Mammary epithelial cell (primary cell): ENCODE measurements around the gene SPOCD1.

ENCODE experiments used
- EZH2 ChIP-seq: IDR thresholded peaks from 2 replicates; pipeline ENCODE4 v1.6.1; 2012; ENCODE audit warnings: low read length, inconsistent platforms, borderline replicate concordance
- TF ChIP-seq, protein P1 (sequence below), 2 donors: IDR thresholded peaks in 1 of 2; conservative IDR thresholded peaks in 1 of 2; 2 replicates each; pipeline ENCODE4 v1.5.1; 2011 to 2012; ENCODE audit warnings: inconsistent platforms in 2 of 2, low read length in 2 of 2, mild to moderate bottlenecking in 2 of 2, control low read depth in 1 of 2, low read depth in 1 of 2; ENCODE audit not compliant: insufficient read depth in 1 of 2; ENCODE audit errors: extremely low read depth in 1 of 2

DNA sequence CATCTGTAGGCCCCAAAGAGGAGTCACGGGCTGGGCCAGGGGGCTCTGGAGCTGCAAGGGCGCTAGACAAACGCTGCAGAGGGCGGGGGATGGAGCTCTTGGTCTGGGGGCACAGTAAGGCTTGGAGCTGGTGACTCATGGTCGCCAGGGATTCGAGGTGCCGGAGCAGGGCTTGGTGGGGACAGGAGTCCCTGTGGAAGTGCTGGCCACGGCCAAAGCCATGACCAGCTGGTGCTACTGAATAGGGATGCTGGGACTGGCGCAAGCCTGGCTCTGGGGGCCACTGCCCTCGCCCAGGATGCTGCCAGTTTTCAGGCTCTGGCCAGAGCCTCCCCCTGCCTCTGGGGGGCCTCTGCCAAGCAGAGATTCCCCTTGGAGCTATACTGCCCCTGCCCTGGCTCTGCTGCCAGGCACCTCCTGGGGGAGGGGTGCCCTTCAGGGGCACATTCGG is 25.2 kb downstream of the SPOCD1 start:
- no peak for TF ChIP-seq EZH2
- TF ChIP-seq, protein P1, sequence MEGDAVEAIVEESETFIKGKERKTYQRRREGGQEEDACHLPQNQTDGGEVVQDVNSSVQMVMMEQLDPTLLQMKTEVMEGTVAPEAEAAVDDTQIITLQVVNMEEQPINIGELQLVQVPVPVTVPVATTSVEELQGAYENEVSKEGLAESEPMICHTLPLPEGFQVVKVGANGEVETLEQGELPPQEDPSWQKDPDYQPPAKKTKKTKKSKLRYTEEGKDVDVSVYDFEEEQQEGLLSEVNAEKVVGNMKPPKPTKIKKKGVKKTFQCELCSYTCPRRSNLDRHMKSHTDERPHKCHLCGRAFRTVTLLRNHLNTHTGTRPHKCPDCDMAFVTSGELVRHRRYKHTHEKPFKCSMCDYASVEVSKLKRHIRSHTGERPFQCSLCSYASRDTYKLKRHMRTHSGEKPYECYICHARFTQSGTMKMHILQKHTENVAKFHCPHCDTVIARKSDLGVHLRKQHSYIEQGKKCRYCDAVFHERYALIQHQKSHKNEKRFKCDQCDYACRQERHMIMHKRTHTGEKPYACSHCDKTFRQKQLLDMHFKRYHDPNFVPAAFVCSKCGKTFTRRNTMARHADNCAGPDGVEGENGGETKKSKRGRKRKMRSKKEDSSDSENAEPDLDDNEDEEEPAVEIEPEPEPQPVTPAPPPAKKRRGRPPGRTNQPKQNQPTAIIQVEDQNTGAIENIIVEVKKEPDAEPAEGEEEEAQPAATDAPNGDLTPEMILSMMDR (conservative IDR thresholded peaks at IDR 0.05 in 1 of 2, IDR thresholded peaks at IDR 0.05 in 1 of 2; ENCODE audit: extremely low read depth in 1 of 2, insufficient read depth in 1 of 2, low read depth in 1 of 2, low read length in 2 of 2): no peak
